Epithelial cell of proximal tubule (primary cell): ENCODE results near the gene ABHD5. TPM values are rescaled to one million over a fixed set of nuclear protein-coding genes. Genes with fewer than 3 reads are reported as not detected.

Source experiments
- DNase-seq: peaks from one replicate; pipeline ENCODE4 v3.0.0-alpha.2; 2011; ENCODE audit warnings: low read depth
- H3K4me3 ChIP-seq: 2 replicates; pipeline ENCODE4 v1.5.1; 2011; ENCODE audit warnings: low read depth, mild to moderate bottlenecking, low read length
- total RNA-seq: library from RNA; depleted of rRNA; stranded (reverse); fragments of >200 nt; gene quantifications from 2 replicates; pipeline ENCODE4 v1.2.3, GENCODE V29; 2015
- TF ChIP-seq, protein P1 (sequence below): conservative IDR thresholded peaks from 2 replicates; pipeline ENCODE4 v1.5.1; 2012; ENCODE audit warnings: low read depth, mild to moderate bottlenecking, low read length

The ABHD5 gene
- total RNA-seq, 1 donor from 2014 or later, result 25.0 TPM

DNA sequence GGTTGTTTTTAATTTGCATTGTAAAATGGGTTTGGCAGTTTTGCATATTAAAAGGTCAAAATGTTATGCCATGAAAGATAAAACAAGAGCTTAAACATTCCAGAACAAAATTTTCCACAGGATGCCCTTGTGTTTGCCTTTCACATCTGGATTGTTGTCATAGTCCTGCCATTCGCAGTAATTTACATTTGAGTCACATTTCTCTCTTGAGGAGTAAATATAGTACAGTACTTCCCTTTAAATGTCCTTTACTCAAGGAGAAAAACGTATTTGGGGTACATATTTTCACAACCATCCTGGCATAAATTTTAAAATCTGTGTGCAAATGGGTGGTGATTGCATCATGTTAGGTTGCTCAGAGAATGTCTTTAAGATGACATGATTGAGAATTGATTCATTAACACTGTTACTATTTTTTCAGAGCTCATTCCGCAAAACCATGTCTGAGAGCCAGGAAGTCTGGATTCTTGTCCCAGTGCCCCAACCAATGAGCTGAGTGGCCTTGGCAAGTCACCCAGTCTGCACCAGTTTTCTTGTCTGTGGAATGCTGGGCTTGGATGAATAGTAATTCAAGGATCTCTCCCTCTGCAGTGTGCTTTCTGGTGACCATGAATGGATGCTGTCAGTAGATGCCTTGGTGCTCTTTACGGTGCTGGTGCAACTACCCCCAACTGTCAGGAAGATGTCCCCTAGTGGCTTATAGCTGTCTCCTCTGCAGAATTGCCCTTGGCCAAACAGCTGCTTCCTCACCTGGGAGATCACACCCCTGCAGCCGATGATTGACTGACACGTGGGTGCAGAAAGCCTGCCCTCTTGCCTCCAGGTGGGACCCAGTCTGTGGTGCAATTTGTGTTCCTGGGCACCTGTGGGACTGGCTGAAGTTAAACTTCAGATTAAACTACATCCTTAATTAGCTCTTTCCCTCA, 43.0 kb downstream of the ABHD5 start:
- peak; percentile 55 for DNase-seq
- TF ChIP-seq, protein P1, sequence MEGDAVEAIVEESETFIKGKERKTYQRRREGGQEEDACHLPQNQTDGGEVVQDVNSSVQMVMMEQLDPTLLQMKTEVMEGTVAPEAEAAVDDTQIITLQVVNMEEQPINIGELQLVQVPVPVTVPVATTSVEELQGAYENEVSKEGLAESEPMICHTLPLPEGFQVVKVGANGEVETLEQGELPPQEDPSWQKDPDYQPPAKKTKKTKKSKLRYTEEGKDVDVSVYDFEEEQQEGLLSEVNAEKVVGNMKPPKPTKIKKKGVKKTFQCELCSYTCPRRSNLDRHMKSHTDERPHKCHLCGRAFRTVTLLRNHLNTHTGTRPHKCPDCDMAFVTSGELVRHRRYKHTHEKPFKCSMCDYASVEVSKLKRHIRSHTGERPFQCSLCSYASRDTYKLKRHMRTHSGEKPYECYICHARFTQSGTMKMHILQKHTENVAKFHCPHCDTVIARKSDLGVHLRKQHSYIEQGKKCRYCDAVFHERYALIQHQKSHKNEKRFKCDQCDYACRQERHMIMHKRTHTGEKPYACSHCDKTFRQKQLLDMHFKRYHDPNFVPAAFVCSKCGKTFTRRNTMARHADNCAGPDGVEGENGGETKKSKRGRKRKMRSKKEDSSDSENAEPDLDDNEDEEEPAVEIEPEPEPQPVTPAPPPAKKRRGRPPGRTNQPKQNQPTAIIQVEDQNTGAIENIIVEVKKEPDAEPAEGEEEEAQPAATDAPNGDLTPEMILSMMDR, result no peak
- H3K4me3 ChIP-seq, result no peak overlapping the region

DNA sequence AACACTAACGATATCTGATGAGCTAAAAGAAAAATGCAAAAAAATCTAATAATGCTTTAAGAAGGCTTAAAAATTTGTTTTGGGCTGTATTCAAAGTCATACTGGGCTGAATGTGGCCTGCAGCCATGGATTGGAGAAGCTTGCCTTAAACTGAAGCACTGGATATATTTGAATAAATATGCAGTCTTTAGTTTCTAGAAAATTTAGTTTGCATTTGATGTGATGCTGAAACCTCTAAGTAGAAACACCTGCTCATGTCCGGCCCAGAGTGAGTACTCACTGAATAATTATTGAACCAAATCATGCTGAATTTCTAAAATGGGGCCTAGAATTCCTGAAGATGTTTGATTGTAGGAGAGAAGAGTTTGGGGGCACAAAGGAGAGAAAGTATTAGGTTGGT, 43.9 kb downstream of the ABHD5 start:
- no peak overlapping the region for H3K4me3 ChIP-seq
- TF ChIP-seq, protein P1, result no peak
- DNase-seq, result no peak

DNA sequence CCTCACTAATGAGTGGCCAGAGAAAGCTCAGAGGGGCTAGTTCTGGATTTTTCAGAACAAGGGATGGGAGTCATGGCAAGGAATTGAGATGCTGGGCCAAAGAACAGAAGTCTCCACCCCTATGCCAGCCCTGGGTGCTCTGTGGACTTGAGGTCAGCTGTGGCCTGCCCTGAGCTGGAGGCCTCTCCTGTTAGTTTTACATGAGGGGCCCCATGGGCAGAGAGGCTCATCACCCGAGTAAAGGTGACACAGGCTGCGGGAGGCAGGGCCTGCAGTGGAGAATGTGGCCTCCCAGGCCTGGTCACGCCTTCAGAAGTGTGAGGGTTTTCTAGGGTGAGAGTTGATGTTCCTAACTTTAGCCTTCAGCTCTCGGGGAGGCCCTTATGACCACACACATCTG, 44.9 kb downstream of the ABHD5 start:
- TF ChIP-seq, protein P1, result no peak
- no peak for DNase-seq

DNA sequence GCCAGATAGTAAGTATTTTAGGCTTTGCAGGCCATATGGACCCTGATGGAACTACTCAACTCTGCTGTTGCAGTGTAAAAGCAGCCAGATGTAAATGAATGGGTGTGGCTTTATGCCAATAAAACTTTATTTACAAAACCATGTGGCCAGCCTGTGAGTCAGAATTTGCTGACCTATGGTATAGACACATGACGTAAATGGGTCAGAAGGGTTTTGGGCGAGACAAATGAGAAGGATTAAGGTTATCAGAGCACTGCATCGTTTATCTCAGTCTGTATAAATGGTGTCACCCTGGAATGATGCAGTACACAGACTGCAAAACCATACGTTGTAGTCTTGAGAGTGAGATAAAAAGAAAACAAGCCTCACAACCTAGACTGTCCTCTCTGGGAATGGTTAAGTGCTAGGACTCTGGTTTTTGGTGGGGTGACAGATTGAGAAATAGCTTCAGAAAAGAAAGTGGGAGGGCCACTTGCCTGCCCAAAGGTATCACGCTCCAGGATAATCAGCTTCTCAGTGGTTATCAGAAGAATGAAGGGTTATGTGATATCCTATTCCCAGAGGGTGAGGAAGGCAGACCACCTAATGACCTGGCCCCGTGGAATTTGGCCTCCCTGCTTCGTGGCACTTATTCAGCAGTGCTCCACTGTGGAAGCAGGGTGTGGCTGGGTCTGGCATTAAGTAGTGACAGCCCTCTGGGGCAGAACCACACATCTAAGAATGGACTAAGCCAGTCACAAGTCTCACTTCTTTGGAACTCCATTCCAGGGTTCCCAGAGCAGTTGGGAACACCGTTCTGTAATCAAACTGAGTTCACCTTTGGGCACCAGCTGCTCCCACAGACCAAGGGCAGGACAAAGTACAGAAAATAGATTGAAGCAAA, 46.1 kb downstream of the ABHD5 start:
- no peak for DNase-seq
- no peak overlapping the region for H3K4me3 ChIP-seq
- TF ChIP-seq, protein P1, result no peak

More for the DNA sequence above, 44.9 kb downstream of the ABHD5 start:
- H3K4me3 ChIP-seq, result no peak overlapping the region

DNA sequence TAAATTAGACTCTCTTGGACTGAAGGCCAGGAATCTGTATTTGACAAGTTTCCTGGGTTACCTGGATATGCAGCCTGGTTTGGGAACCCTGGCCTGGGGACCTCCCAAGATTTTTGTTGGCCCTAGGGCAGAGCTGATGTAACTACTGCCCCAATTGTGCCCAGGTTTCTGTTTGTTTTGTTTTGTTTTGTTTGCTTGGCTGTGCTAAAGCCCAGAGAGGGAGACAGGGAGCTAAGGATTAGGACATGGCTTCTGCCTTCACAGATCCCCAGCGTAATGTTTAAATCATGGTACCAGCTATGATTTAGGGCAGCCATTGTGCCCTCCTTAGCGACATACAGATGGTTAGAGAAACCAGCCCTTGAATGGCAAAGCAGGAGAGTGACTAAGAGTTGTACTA, 47.6 kb downstream of the ABHD5 start:
- H3K4me3 ChIP-seq, result no peak overlapping the region
- DNase-seq, result no peak
- TF ChIP-seq, protein P1, result no peak

DNA sequence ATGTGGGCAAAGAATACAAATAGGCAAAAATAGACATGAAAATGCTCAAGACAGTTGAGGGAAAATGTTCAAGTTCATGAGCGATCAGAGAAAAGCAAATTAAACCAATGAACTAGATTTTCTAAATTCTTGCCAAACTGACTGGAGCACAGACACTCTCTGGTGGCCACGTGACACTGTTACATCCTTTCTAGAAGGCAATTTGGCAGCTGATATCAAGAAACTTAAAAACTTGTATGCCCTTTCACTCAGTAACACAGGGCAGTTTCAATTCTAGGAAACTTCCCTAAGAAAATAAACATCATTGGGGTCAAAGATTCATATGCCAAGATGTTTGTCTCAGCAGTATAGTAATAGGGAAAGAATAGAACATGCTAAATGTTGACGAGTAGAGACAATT, 52.2 kb downstream of the ABHD5 start:
- no peak overlapping the region for H3K4me3 ChIP-seq
- DNase-seq, result no peak
- TF ChIP-seq, protein P1, result peak; percentile 35
